ENCODE results near the gene PLXNA4.

Gene PLXNA4

DNA sequence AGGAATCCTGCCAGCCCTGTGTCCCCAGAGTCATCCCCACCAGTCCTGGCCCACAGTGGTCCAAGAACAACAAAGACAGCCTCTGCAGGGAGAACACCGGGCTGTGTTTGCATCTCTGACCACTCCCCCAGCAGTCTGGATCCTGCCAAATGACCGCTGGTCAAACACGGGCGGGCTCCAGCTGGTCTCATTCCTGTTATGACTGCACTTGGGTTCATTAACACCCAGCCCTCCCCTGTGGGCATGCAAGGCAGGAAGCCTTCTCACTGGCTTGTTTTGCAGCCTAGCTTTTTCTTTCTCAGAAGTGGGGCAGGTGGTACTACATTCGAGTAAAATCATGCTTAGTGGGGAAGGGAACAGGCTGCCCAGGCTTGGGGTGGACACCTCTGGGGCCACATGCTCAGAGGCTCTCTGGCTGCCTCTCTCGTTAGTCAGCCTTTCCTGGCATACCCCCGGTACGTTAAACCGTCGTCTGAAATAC, 190.0 kb downstream of the PLXNA4 start:
- TF ChIP-seq, protein P1, sequence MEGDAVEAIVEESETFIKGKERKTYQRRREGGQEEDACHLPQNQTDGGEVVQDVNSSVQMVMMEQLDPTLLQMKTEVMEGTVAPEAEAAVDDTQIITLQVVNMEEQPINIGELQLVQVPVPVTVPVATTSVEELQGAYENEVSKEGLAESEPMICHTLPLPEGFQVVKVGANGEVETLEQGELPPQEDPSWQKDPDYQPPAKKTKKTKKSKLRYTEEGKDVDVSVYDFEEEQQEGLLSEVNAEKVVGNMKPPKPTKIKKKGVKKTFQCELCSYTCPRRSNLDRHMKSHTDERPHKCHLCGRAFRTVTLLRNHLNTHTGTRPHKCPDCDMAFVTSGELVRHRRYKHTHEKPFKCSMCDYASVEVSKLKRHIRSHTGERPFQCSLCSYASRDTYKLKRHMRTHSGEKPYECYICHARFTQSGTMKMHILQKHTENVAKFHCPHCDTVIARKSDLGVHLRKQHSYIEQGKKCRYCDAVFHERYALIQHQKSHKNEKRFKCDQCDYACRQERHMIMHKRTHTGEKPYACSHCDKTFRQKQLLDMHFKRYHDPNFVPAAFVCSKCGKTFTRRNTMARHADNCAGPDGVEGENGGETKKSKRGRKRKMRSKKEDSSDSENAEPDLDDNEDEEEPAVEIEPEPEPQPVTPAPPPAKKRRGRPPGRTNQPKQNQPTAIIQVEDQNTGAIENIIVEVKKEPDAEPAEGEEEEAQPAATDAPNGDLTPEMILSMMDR (conservative IDR thresholded peaks at IDR 0.05; ENCODE audit: low read depth, low read length): no peak
- DNase-seq (ENCODE audit: low read depth): no peak
- H3K4me3 ChIP-seq (ENCODE audit: low read depth, low read length): no peak overlapping the region

DNA sequence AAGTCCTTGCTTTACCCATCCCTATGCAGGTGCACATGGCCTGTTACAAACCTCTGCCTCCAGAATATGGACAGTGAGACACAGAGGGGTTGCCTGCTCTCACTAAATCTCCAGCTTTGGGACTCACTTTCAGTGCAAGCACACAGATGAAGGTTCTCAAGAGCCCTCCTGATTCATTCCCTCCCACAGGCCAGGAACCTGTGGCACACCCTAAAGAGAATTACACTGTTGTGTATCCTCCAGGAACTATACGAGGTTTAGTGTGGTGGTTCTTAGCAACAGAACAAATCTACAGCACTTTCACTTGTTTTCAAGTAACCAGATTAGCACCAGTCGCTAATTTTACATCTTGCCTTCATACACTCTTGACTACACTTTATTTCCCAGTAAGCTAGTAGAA, 192.3 kb downstream of the PLXNA4 start:
- TF ChIP-seq, protein P1 (conservative IDR thresholded peaks at IDR 0.05; ENCODE audit: low read depth, low read length): no peak
- no peak overlapping the region for H3K4me3 ChIP-seq (ENCODE audit: low read depth, low read length)
- DNase-seq (ENCODE audit: low read depth): no peak

DNA sequence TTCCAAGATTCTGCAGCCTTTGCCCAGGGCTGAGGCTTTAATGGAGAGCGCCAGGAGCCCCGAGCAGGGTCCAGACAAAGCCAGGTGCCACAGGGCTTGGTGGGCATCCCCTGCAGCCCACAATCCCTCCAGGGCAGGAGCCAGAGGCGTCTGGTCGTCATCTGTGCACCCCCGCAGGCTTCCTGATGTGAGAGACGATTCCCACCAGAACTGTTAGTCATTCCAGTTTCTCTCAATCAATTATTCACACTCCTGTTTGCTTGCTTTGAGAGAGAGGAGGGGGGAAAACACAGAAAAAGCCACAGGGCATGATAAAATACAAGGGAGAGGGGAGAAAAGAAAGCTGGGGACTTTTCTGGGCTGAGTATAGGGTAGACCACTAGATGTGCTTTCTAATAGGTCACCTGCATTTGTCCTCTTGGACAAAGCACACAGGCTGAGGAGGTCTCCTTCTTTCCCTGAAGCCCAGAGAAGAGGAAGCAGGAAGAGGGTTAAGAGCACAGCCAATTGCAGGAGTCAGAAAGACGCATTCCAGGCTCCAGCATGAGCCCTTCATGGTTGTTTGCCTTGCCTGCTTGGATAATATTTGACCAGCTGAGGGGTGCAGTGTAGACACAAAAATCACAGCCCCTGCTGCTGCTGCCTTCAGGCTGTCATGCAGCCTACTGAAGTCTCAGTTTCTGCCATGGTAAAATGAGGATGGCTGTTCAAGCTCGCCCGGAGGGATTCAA, 194.4 kb downstream of the PLXNA4 start:
- no peak overlapping the region for H3K4me3 ChIP-seq (ENCODE audit: low read depth, low read length)
- no peak for DNase-seq (ENCODE audit: low read depth)
- TF ChIP-seq, protein P1 (conservative IDR thresholded peaks at IDR 0.05; ENCODE audit: low read depth, low read length): no peak

DNA sequence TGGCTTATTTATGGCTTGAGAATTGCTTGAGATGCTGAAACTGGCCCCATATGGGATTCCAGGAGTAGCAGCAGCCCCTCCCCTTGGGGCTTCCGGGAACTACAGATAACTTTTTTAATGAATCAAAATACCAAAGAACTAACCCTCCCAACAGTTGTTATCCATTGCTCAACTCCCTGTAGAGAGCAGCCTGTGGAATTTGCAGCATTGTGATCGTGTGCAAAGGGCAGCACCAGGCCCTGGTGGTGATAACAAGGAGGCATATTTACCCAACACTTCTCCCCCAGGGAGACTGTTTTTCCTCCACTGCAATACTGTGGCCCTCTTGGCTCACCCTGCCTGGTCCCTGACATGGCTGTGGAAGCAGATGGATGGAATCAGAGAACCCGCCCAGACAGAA, 196.2 kb downstream of the PLXNA4 start:
- TF ChIP-seq, protein P1 (conservative IDR thresholded peaks at IDR 0.05; ENCODE audit: low read depth, low read length): no peak
- DNase-seq (ENCODE audit: low read depth): no peak

DNA sequence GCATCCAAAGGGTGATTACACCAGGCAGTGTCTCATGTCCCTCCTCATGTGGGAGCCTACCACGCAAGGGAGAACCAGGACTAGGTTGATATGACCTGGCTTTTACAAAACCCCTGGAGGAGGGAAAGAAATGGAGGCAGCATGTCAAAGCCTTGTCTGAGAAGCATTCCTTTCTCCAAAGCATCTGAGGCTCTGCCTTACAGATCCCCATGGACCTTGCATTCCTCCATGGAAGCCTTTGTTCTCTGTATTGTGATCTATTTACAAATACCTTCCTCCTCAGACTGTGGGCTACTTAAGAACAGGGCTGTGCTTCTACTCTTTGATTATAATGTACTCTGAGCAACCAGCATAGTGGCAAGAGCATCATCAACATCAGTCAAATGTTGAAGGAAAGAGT, 197.0 kb downstream of the PLXNA4 start:
- no peak for DNase-seq (ENCODE audit: low read depth)
- H3K4me3 ChIP-seq (ENCODE audit: low read depth, low read length): no peak overlapping the region
- TF ChIP-seq, protein P1 (conservative IDR thresholded peaks at IDR 0.05; ENCODE audit: low read depth, low read length): no peak

More for the DNA sequence above, 196.2 kb downstream of the PLXNA4 start:
- no peak overlapping the region for H3K4me3 ChIP-seq (ENCODE audit: low read depth, low read length)

DNA sequence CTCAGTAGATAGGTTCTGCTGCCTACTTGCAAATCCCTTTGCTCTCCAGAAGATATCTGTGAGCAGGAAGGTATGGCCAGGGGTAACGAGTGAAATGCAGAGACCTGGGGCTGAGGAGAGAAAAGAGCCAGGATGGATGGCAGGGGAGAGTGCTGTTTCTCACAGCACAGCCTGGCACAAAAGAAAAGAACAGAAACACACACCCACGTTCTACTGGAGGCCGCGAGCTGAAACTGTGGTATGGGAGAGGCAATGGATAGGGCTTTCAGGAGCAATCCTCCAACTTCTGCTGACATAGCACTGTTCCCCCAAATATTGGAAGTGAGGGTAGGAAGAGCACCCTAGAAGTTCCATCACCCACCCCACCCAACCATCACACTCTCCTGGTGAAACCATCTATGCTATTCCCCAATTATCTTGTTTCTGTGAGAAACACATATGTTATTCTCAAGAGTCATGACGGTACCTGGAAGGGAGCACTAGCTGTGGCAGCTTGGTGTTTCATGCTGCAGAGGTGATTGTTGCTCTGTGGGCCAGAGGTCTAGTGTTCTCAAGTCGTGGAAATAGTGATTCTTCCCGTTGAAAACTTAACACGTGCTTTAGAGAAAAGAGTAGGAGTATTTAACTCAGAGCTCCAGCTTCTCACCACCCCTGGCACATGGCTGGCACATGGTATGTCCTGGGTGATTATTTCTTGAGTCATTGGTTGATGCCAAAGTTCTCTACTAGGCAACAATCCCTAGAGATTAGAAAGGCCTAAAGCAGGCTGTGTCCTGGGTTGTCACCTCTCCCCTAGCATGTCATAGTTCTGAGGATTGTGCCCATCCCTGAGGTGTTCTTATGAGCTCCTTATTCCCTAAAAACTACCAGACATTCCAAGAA, 198.3 kb downstream of the PLXNA4 start:
- DNase-seq (ENCODE audit: low read depth): no peak
- TF ChIP-seq, protein P1 (conservative IDR thresholded peaks at IDR 0.05; ENCODE audit: low read depth, low read length): no peak
- H3K4me3 ChIP-seq (ENCODE audit: low read depth, low read length): no peak overlapping the region

Data from choroid plexus epithelial cell (primary cell).